GM12872 (cell line): ENCODE results near the gene TPM4.
A peak's percentile ranks its signal among the peaks of the same experiment; 100 is the strongest.

Source experiments
- CTCF ChIP-seq: IDR thresholded peaks from 3 replicates; pipeline ENCODE4 v1.5.1; 2011; ENCODE audit warnings: low read depth, mild to moderate bottlenecking, low read length, moderate library complexity; ENCODE audit not compliant: insufficient read depth

Gene TPM4

GRCh38 chr19:16057062-16057461 lies 19.2 kb upstream of the TPM4 start:
- TF ChIP-seq CTCF = no peak

- no peak for TF ChIP-seq CTCF
Measured at GRCh38 chr19:16060294-16060693, 16.0 kb upstream of the TPM4 start.

- no peak for TF ChIP-seq CTCF
Measured at GRCh38 chr19:16061943-16062342, 14.4 kb upstream of the TPM4 start.

GRCh38 chr19:16062789-16063188 lies 13.5 kb upstream of the TPM4 start:
- TF ChIP-seq CTCF = peak; percentile 99

GRCh38 chr19:16064209-16064889 lies 11.9 kb upstream of the TPM4 start:
- no peak for TF ChIP-seq CTCF

- peak; percentile 72 for TF ChIP-seq CTCF
Measured at GRCh38 chr19:16066611-16067104, 9.6 kb upstream of the TPM4 start.

- TF ChIP-seq CTCF = no peak
Measured at GRCh38 chr19:16067205-16067938, 8.9 kb upstream of the TPM4 start.
